ENCODE data around the gene MINDY4. TPM values are rescaled to one million over a fixed set of nuclear protein-coding genes. Genes with fewer than 3 reads are reported as not detected.

Gene MINDY4
- total RNA-seq, 1 donor from 2014 or later: 20.1 TPM

DNA sequence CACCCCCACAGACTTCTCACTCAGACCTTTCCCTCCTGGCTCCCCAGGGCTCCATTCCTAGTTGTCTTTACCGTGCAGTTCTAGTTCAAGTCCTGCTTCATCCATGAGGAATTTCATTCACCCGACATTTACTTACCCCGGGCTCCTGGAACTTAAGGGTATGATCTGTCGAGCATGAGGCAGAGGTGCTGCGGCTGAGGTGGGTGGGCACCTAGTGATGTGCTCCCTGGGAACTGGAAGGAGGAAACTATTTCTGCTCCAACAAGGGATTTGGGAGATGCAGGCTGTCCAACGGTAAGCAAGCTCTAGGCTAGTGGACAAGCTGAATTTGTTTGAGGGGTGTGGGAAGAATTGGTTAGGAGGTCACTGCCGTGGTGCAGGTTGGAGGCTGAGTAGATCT is 110.2 kb downstream of the MINDY4 start:
- TF ChIP-seq, protein P1, sequence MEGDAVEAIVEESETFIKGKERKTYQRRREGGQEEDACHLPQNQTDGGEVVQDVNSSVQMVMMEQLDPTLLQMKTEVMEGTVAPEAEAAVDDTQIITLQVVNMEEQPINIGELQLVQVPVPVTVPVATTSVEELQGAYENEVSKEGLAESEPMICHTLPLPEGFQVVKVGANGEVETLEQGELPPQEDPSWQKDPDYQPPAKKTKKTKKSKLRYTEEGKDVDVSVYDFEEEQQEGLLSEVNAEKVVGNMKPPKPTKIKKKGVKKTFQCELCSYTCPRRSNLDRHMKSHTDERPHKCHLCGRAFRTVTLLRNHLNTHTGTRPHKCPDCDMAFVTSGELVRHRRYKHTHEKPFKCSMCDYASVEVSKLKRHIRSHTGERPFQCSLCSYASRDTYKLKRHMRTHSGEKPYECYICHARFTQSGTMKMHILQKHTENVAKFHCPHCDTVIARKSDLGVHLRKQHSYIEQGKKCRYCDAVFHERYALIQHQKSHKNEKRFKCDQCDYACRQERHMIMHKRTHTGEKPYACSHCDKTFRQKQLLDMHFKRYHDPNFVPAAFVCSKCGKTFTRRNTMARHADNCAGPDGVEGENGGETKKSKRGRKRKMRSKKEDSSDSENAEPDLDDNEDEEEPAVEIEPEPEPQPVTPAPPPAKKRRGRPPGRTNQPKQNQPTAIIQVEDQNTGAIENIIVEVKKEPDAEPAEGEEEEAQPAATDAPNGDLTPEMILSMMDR (IDR thresholded peaks at IDR 0.05): no peak
- intact Hi-C loops (cut with DNase I): no loop called here
- Histone ChIP-seq H3K27ac (no peak overlapping the region), H3K4me1 (peaks cover 7% of the 10 kb centered on the region), H3K4me3 (no peak overlapping the region), H3K36me3 (no peaks in the 10 kb centered on the region), H3K9me3 (no peaks in the 10 kb centered on the region), H3K27me3 (no peaks in the 10 kb centered on the region)
- no peak for ATAC-seq
- no peak for DNase-seq

DNA sequence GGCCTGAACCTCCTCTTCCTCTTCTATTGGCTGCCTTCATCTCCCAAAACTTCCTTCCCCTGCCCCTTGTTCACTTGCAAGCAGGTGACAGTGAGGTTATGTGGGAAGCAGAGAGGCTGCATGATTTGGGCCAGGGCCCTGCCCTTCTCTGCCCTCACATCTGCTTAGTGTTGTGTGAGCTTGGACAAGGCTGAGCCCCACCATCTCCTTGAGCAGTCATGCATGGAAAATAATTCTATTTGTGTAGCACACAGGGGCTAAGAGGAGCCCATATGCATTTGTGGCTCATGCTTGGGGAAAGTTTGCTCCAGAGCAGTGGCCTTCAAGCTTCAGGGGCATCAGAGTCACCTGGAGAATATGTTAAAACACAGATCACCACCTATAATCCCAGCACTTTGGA is 113.7 kb downstream of the MINDY4 start:
- Histone ChIP-seq H3K9me3 (no peaks in the 10 kb centered on the region), H3K27me3 (no peaks in the 10 kb centered on the region), H3K36me3 (no peaks in the 10 kb centered on the region), H3K4me1 (peaks cover 28% of the 10 kb centered on the region), H3K4me3 (no peak overlapping the region), H3K27ac (no peak overlapping the region)
- DNase-seq (no peak), ATAC-seq (no peak)
- intact Hi-C loops (cut with DNase I): no loop called here
- TF ChIP-seq, protein P1 (IDR thresholded peaks at IDR 0.05): no peak

DNA sequence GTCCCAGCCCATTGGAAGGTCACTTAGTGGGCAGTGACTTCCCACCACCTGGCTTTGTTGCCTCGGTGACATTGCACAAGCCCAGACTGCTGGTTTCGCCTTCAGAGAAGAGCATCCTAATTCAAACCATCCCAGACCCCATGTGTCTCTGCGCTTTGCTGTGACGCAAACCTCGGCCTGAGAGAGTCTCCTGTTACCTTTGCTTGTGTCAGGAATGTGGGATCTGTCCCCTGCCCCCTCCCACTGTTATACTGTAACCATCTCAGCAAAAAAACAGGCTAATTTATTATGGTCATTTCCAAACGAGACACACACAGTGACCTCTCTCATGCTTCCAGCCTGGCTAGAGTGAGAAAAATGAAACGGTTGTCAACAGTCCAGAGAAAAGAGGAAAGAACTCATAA is 115.4 kb downstream of the MINDY4 start:
- Histone ChIP-seq H3K4me3 (no peak overlapping the region), H3K27ac (no peak overlapping the region), H3K4me1 (peaks cover 28% of the 10 kb centered on the region), H3K36me3 (no peaks in the 10 kb centered on the region), H3K27me3 (no peaks in the 10 kb centered on the region), H3K9me3 (no peaks in the 10 kb centered on the region)
- intact Hi-C loops (cut with DNase I): no loop called here
- ATAC-seq: no peak
- TF ChIP-seq, protein P1 (IDR thresholded peaks at IDR 0.05): no peak
- no peak for DNase-seq

DNA sequence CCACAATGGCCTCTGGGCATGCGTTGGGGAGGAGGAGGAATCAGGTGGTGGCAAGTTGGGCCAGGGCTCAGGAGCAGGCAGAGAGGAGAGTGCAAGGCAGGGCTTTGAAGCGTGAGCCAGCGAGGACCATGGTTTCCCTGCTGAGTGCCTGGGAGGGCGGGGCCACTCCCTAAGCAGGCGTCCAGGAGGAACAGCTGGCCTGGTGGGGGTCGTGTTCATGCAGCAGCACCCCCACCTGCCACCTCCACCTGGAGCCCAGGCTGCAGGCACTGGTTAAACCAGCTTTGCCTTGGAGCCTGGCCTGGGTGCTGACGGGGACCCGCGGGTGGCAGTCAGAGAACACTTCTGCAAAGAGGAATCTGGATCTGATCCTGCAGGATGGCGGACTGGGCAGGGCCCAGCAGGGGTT is 116.3 kb downstream of the MINDY4 start:
- intact Hi-C loops (cut with DNase I): no loop called here
- Histone ChIP-seq H3K36me3 (no peaks in the 10 kb centered on the region), H3K27me3 (no peaks in the 10 kb centered on the region), H3K4me3 (no peak overlapping the region), H3K27ac (peak overlapping the region; percentile 39), H3K4me1 (peaks cover 28% of the 10 kb centered on the region), H3K9me3 (no peaks in the 10 kb centered on the region)
- TF ChIP-seq, protein P1 (IDR thresholded peaks at IDR 0.05): no peak
- DNase-seq (no peak), ATAC-seq (peak; percentile 56)

DNA sequence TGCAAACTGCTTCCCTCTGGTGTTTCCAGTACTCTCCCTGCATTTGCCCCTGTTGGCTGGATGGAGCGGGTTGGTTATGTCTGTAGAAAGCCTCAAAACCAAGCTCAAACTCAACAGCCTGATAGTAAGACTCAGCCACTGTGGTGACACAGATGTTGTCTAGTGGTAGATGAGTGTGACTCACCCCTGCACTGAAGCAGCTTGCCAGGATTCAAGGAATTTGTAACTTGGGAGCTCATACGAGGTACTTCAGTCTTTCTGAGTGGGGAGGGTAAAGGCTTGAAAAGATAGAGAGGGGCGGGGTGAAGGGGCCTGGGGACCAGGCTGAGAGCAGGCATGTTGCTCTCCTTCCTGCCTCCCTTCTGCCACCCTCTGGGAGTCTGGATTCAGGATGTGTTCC is 117.5 kb downstream of the MINDY4 start:
- H3K4me3 ChIP-seq: no peak overlapping the region
- no peaks in the 10 kb centered on the region for H3K36me3 ChIP-seq
- ATAC-seq: peak; percentile 79
- peak overlapping the region; percentile 39 for H3K27ac ChIP-seq
- H3K4me1 ChIP-seq: peaks cover 39% of the 10 kb centered on the region
- no peak for DNase-seq
- intact Hi-C loops (cut with DNase I): no loop called here
- no peaks in the 10 kb centered on the region for H3K9me3 ChIP-seq
- TF ChIP-seq, protein P1 (IDR thresholded peaks at IDR 0.05): no peak
- no peaks in the 10 kb centered on the region for H3K27me3 ChIP-seq

DNA sequence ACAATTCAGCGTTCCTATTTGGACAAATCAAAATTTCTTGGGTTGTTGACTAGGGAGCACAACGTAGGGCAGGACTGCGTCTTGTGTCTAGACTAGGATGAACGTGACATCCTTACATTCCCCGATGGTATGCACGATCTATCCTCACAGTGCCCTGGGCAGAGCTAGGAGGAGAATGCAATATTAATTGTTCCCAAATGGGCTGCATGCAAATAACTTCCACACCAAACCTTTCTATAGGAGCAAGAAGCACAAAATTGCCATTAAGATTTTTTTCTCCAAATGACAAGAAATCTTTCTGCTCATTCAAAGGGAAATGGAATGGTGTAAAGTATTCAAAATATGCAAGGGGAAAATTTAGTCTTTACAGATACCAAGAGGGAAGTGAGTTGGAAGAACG is 119.0 kb downstream of the MINDY4 start:
- peaks cover 53% of the 10 kb centered on the region for H3K4me1 ChIP-seq
- ATAC-seq: no peak
- no peak for DNase-seq
- TF ChIP-seq, protein P1 (IDR thresholded peaks at IDR 0.05): no peak
- no peaks in the 10 kb centered on the region for H3K27me3 ChIP-seq
- no peaks in the 10 kb centered on the region for H3K36me3 ChIP-seq
- no peak overlapping the region for H3K4me3 ChIP-seq
- no peak overlapping the region for H3K27ac ChIP-seq
- intact Hi-C loops (cut with DNase I): no loop called here
- no peaks in the 10 kb centered on the region for H3K9me3 ChIP-seq

All from upper lobe of right lung (tissue), 1 donor.